ENCODE measurements around the gene BTD. TPM values are rescaled to one million over a fixed set of nuclear protein-coding genes. Genes with fewer than 3 reads are reported as not detected.

The BTD gene
- total RNA-seq, 1 experiment from 2014 or later: 15.6 TPM

GRCh38 chr3:15591242-15591641 lies 10.3 kb upstream of the BTD start:
- Histone ChIP-seq H3K79me2 (ENCODE audit: low read depth) (no peaks in the 10 kb centered on the region; the same call in 1 of the 2 replicates), H3K36me3 (ENCODE audit: low read depth) (peaks cover 12% of the 10 kb centered on the region), H4K20me1 (ENCODE audit: insufficient read depth) (no peaks in the 10 kb centered on the region), H3K27ac (no peak overlapping the region), H2AFZ (no peak overlapping the region), H3K27me3 (ENCODE audit: insufficient read depth, low read depth) (no peaks in the 10 kb centered on the region), H3K4me3 (no peak overlapping the region), H3F3A (ENCODE audit: insufficient read depth, low read depth) (peaks cover 12% of the 10 kb centered on the region), H3K9me3 (ENCODE audit: insufficient read depth, low read depth) (no peaks in the 10 kb centered on the region), H3K9me2 (ENCODE audit: insufficient read depth) (no peaks in the 10 kb centered on the region), H3K4me1 (replicated peaks; ENCODE audit: insufficient read depth) (no peaks in the 10 kb centered on the region), H3K4me2 (no peak overlapping the region)
- no peak for DNase-seq
- CTCF ChIA-PET: no interaction called here
- TF ChIP-seq EZH2 (IDR thresholded peaks at IDR 0.05; ENCODE audit: low read depth): no peak
- no peak for TF ChIP-seq CTCF (conservative IDR thresholded peaks at IDR 0.05)
- no TSS peak for BruUV-seq (replicated peaks)
- POLR2A ChIA-PET (ENCODE audit: unreplicated experiment): no interaction called here
- intact Hi-C loops (cut with micrococcal nuclease; ENCODE audit: unreplicated experiment): no loop called here

- intact Hi-C loops (cut with micrococcal nuclease; ENCODE audit: unreplicated experiment): no loop called here
- no TSS peak for BruUV-seq (replicated peaks)
- H3K79me2 ChIP-seq (ENCODE audit: low read depth): no peaks in the 10 kb centered on the region; the same call in 1 of the 2 replicates
- H3K36me3 ChIP-seq (ENCODE audit: low read depth): peaks cover 17% of the 10 kb centered on the region
- no peaks in the 10 kb centered on the region for H3K9me2 ChIP-seq (ENCODE audit: insufficient read depth)
- POLR2A ChIA-PET (ENCODE audit: unreplicated experiment): no interaction called here
- H3K9me3 ChIP-seq (ENCODE audit: insufficient read depth, low read depth): no peaks in the 10 kb centered on the region
- no peaks in the 10 kb centered on the region for H3K4me1 ChIP-seq (replicated peaks; ENCODE audit: insufficient read depth)
- no peak overlapping the region for H3K27ac ChIP-seq
- DNase-seq: no peak
- CTCF ChIA-PET: no interaction called here
- no peak overlapping the region for H3K4me3 ChIP-seq
- H3F3A ChIP-seq (ENCODE audit: insufficient read depth, low read depth): peaks cover 12% of the 10 kb centered on the region
- H3K4me2 ChIP-seq: no peak overlapping the region
- no peak overlapping the region for H2AFZ ChIP-seq
- H4K20me1 ChIP-seq (ENCODE audit: insufficient read depth): no peaks in the 10 kb centered on the region
- no peaks in the 10 kb centered on the region for H3K27me3 ChIP-seq (ENCODE audit: insufficient read depth, low read depth)
- TF ChIP-seq CTCF (conservative IDR thresholded peaks at IDR 0.05) (no peak), EZH2 (IDR thresholded peaks at IDR 0.05; ENCODE audit: low read depth) (no peak)
These were observed 9.6 kb upstream of the BTD start for GRCh38 chr3:15591928-15592327.

GRCh38 chr3:15592968-15593367 lies 8.6 kb upstream of the BTD start:
- Histone ChIP-seq H3K4me1 (replicated peaks; ENCODE audit: insufficient read depth) (no peaks in the 10 kb centered on the region), H4K20me1 (ENCODE audit: insufficient read depth) (no peaks in the 10 kb centered on the region), H3K27ac (no peak overlapping the region), H3K36me3 (ENCODE audit: low read depth) (peaks cover 13% of the 10 kb centered on the region), H2AFZ (no peak overlapping the region), H3F3A (ENCODE audit: insufficient read depth, low read depth) (peaks cover 12% of the 10 kb centered on the region), H3K79me2 (ENCODE audit: low read depth) (no peaks in the 10 kb centered on the region; the same call in 1 of the 2 replicates), H3K9me2 (ENCODE audit: insufficient read depth) (no peaks in the 10 kb centered on the region), H3K9me3 (ENCODE audit: insufficient read depth, low read depth) (no peaks in the 10 kb centered on the region), H3K27me3 (ENCODE audit: insufficient read depth, low read depth) (no peaks in the 10 kb centered on the region), H3K4me2 (no peak overlapping the region), H3K4me3 (no peak overlapping the region)
- TF ChIP-seq CTCF (conservative IDR thresholded peaks at IDR 0.05): no peak
- TF ChIP-seq EZH2 (IDR thresholded peaks at IDR 0.05; ENCODE audit: low read depth): no peak
- DNase-seq: no peak
- intact Hi-C loops (cut with micrococcal nuclease; ENCODE audit: unreplicated experiment): no loop called here
- POLR2A ChIA-PET (ENCODE audit: unreplicated experiment): no interaction called here
- CTCF ChIA-PET: no interaction called here
- BruUV-seq (replicated peaks): no TSS peak
